Measurements from ENCODE around the gene LRRN4CL. TPM values are rescaled to one million over a fixed set of nuclear protein-coding genes. Genes with fewer than 3 reads are reported as not detected.
"Not testable (repeated sequence)": the region's sequence is repeated elsewhere in the genome, so short reads cannot be mapped to it uniquely, and the experiment has no call there.

Gene LRRN4CL
- 0.26 and 1.2 TPM in 2 replicates for total RNA-seq

GRCh38 chr11:62689421-62690183 is at the start of gene LRRN4CL:
TSS of gene LRRN4CL (minus strand) at chr11:62689530. CDS start at chr11:62688508, 1,022 bp downstream.
- Histone ChIP-seq H3K36me3 (ENCODE audit: control insufficient read depth, insufficient read depth, low read length) (peaks cover 10% of the 10 kb centered on the region), H3K27me3 (ENCODE audit: control insufficient read depth, insufficient read depth, low read length) (no peaks in the 10 kb centered on the region), H3K4me3 (ENCODE audit: low read depth, low read length) (no peak within 1 kb of the TSS)
- FAIRE-seq (no peak), DNase-seq (ENCODE audit: low read depth) (no peak)
- TF ChIP-seq CTCF (IDR thresholded peaks at IDR 0.05; ENCODE audit: insufficient read depth, low read length, severe bottlenecking) = no peak

GRCh38 chr11:62737196-62737595 is 47.9 kb upstream of the LRRN4CL start:
- Histone ChIP-seq H3K4me3 (ENCODE audit: low read depth, low read length) (no peak overlapping the region), H3K36me3 (ENCODE audit: control insufficient read depth, insufficient read depth, low read length) (peaks cover 9% of the 10 kb centered on the region), H3K27me3 (ENCODE audit: control insufficient read depth, insufficient read depth, low read length) (no peaks in the 10 kb centered on the region)
- no peak for TF ChIP-seq CTCF (IDR thresholded peaks at IDR 0.05; ENCODE audit: insufficient read depth, low read length, severe bottlenecking)
- FAIRE-seq (no peak), DNase-seq (ENCODE audit: low read depth) (no peak)

GRCh38 chr11:62732830-62733229 is 43.5 kb upstream of the LRRN4CL start:
- FAIRE-seq = no peak
- peak; percentile 29 for DNase-seq (ENCODE audit: low read depth)
- Histone ChIP-seq H3K27me3 (ENCODE audit: control insufficient read depth, insufficient read depth, low read length) (no peaks in the 10 kb centered on the region), H3K4me3 (ENCODE audit: low read depth, low read length) (no peak overlapping the region), H3K36me3 (ENCODE audit: control insufficient read depth, insufficient read depth, low read length) (peaks cover 3% of the 10 kb centered on the region)
- TF ChIP-seq CTCF (IDR thresholded peaks at IDR 0.05; ENCODE audit: insufficient read depth, low read length, severe bottlenecking) = no peak

GRCh38 chr11:62730076-62730475 is 40.7 kb upstream of the LRRN4CL start:
- not testable (repeated sequence) for H3K36me3 ChIP-seq (ENCODE audit: control insufficient read depth, insufficient read depth, low read length); FAIRE-seq; H3K27me3 ChIP-seq (ENCODE audit: control insufficient read depth, insufficient read depth, low read length); H3K4me3 ChIP-seq (ENCODE audit: low read depth, low read length); DNase-seq (ENCODE audit: low read depth)

- TF ChIP-seq CTCF (IDR thresholded peaks at IDR 0.05; ENCODE audit: insufficient read depth, low read length, severe bottlenecking) = no peak
- no peaks in the 10 kb centered on the region for H3K27me3 ChIP-seq (ENCODE audit: control insufficient read depth, insufficient read depth, low read length)
- no peak for FAIRE-seq
- DNase-seq (ENCODE audit: low read depth) = peak; percentile 76
- peaks cover 4% of the 10 kb centered on the region for H3K36me3 ChIP-seq (ENCODE audit: control insufficient read depth, insufficient read depth, low read length)
- H3K4me3 ChIP-seq (ENCODE audit: low read depth, low read length) = peak within 1 kb of the TSS; percentile 92
Observed at GRCh38 chr11:62728171-62728988, 39.0 kb upstream of the LRRN4CL start, which contains the start of gene TTC9C. TSS of gene TTC9C (plus strand) at chr11:62728486. CDS start at chr11:62728849, 363 bp downstream.

GRCh38 chr11:62727872-62728170 is 38.5 kb upstream of the LRRN4CL start:
- TF ChIP-seq CTCF (IDR thresholded peaks at IDR 0.05; ENCODE audit: insufficient read depth, low read length, severe bottlenecking) = no peak
- DNase-seq (ENCODE audit: low read depth) = peak; percentile 94
- Histone ChIP-seq H3K4me3 (ENCODE audit: low read depth, low read length) (peak overlapping the region; percentile 92), H3K27me3 (ENCODE audit: control insufficient read depth, insufficient read depth, low read length) (no peaks in the 10 kb centered on the region), H3K36me3 (ENCODE audit: control insufficient read depth, insufficient read depth, low read length) (peaks cover 7% of the 10 kb centered on the region)
- FAIRE-seq = no peak

All from bronchial epithelial cell (primary cell).